Measurements from ENCODE around the gene RAPGEF1. TPM values are rescaled to one million over a fixed set of nuclear protein-coding genes. Genes with fewer than 3 reads are reported as not detected.

RAPGEF1 gene
- total RNA-seq, 1 experiment from 2014 or later = 25.2 TPM

DNA sequence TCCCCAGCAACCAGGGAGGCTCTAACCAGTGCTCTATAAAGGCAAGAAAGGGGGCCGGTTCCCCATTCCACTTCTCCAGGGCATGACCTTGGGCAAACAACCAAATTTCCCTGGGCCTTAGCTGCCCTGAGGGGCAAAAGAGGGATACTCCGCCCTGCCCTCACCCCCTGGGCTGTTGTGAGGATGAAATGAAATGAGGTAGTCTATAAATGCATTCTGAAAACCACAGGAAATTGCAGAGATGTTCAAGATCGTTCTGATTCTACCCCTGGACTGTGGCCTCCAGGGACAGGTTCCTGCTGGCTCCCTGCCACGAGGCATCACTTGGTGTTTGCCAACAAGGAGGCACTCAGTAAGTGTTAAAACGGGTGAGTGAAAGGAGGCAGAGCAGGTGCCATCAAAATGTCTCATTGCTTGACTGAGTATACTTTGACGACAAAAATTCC, 5.7 kb downstream of the RAPGEF1 start:
- Histone ChIP-seq H4K20me1 (ENCODE audit: low read length) (peaks cover 18% of the 10 kb centered on the region; the same call in 1 of the 2 replicates), H3K4me2 (ENCODE audit: low read length) (peak overlapping the region; percentile 78), H3K36me3 (ENCODE audit: low read depth, low read length) (no peaks in the 10 kb centered on the region), H3K9me3 (ENCODE audit: low read length) (no peaks in the 10 kb centered on the region), H3K4me3 (ENCODE audit: low read length) (peak overlapping the region; percentile 37; the same call in 1 of the 2 replicates), H3K79me2 (ENCODE audit: low read length) (peaks cover 73% of the 10 kb centered on the region), H3F3A (ENCODE audit: low read length, unreplicated experiment) (peaks cover 13% of the 10 kb centered on the region), H3K27ac (ENCODE audit: low read length) (peak overlapping the region; percentile 95), H3K9ac (ENCODE audit: low read length) (peak overlapping the region; percentile 52), H3K27me3 (ENCODE audit: low read length) (no peaks in the 10 kb centered on the region), H2AFZ (ENCODE audit: low read length) (no peak overlapping the region), H3K9me2 (replicated peaks; ENCODE audit: low read length) (no peaks in the 10 kb centered on the region), H3K4me1 (ENCODE audit: insufficient read depth, low read length) (peaks cover 64% of the 10 kb centered on the region)
- no peak for TF ChIP-seq EZH2 (IDR thresholded peaks at IDR 0.05; ENCODE audit: low read length, unreplicated experiment)
- TF ChIP-seq, protein P1, sequence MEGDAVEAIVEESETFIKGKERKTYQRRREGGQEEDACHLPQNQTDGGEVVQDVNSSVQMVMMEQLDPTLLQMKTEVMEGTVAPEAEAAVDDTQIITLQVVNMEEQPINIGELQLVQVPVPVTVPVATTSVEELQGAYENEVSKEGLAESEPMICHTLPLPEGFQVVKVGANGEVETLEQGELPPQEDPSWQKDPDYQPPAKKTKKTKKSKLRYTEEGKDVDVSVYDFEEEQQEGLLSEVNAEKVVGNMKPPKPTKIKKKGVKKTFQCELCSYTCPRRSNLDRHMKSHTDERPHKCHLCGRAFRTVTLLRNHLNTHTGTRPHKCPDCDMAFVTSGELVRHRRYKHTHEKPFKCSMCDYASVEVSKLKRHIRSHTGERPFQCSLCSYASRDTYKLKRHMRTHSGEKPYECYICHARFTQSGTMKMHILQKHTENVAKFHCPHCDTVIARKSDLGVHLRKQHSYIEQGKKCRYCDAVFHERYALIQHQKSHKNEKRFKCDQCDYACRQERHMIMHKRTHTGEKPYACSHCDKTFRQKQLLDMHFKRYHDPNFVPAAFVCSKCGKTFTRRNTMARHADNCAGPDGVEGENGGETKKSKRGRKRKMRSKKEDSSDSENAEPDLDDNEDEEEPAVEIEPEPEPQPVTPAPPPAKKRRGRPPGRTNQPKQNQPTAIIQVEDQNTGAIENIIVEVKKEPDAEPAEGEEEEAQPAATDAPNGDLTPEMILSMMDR (conservative IDR thresholded peaks at IDR 0.05; ENCODE audit: low read depth, low read length) = no peak
- no peak for TF ChIP-seq EZH2phosphoT487 (IDR thresholded peaks at IDR 0.05; ENCODE audit: borderline replicate concordance, low read length)
- ChIA-PET CTCF (interaction anchor here (0.9 kb wide), 1 partner anchor 56 kb away, joined by 4 read pairs; no protein-coding TSS in a partner anchor), POLR2A (ENCODE audit: unreplicated experiment) (interaction anchor here (0.6 kb wide), 1 partner anchor 59 kb away, joined by 11 read pairs; no protein-coding TSS in a partner anchor)
- peak; percentile 81 for DNase-seq
- ATAC-seq = peak; percentile 14
- no TSS peak for BruUV-seq (replicated peaks)
- intact Hi-C loops (cut with micrococcal nuclease) = loop anchor here (5.0 kb wide), 1 partner anchor 77 kb away; no protein-coding TSS in a partner anchor

DNA sequence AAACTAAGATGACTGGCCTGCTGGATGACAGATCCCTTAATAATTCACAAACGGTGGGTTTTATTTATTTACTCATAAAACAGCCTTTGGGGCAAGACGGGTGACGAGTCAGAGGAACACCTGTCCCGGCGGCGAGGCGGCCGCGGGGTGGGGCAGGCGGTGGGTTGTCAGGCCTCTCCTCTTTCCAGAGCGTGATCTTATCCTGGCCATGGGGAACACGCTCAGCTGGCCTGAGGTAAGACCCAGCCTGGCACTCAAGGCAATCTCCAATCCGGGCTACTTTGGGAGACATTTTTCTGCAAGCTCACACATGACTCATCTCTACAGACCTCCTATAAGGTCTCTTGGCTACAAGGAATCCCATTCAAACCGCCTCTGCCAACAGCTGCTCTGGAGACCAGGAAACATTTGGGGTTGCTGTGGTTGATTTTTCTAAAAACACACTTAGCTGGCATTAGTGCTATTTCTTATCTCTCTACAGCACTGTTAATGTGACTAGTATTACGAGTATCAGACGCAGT, 6.3 kb downstream of the RAPGEF1 start:
- peaks cover 18% of the 10 kb centered on the region; the same call in 1 of the 2 replicates for H4K20me1 ChIP-seq (ENCODE audit: low read length)
- DNase-seq (peak; percentile 94), ATAC-seq (peak; percentile 88)
- intact Hi-C loops (cut with micrococcal nuclease) = loop anchor here (1.0 to 5.0 kb wide), 2 partner anchors 55 to 76 kb away; no protein-coding TSS in a partner anchor
- POLR2A ChIA-PET (ENCODE audit: unreplicated experiment) = interaction anchor here (0.6 kb wide), 1 partner anchor 58 kb away, joined by 11 read pairs; no protein-coding TSS in a partner anchor
- H3K36me3 ChIP-seq (ENCODE audit: low read depth, low read length) = no peaks in the 10 kb centered on the region
- no peaks in the 10 kb centered on the region for H3K9me2 ChIP-seq (replicated peaks; ENCODE audit: low read length)
- BruUV-seq (replicated peaks) = no TSS peak
- H3K27me3 ChIP-seq (ENCODE audit: low read length) = no peaks in the 10 kb centered on the region
- peak overlapping the region; percentile 37; the same call in 1 of the 2 replicates for H3K4me3 ChIP-seq (ENCODE audit: low read length)
- no peaks in the 10 kb centered on the region for H3K9me3 ChIP-seq (ENCODE audit: low read length)
- no peak overlapping the region for H2AFZ ChIP-seq (ENCODE audit: low read length)
- peaks cover 59% of the 10 kb centered on the region for H3K4me1 ChIP-seq (ENCODE audit: insufficient read depth, low read length)
- peaks cover 72% of the 10 kb centered on the region for H3K79me2 ChIP-seq (ENCODE audit: low read length)
- peaks cover 13% of the 10 kb centered on the region for H3F3A ChIP-seq (ENCODE audit: low read length, unreplicated experiment)
- H3K27ac ChIP-seq (ENCODE audit: low read length) = peak overlapping the region; percentile 95
- CTCF ChIA-PET = interaction anchor here (0.9 kb wide), 1 partner anchor 55 kb away, joined by 4 read pairs; no protein-coding TSS in a partner anchor
- peak overlapping the region; percentile 52 for H3K9ac ChIP-seq (ENCODE audit: low read length)
- H3K4me2 ChIP-seq (ENCODE audit: low read length) = peak overlapping the region; percentile 78
- TF ChIP-seq EZH2 (IDR thresholded peaks at IDR 0.05; ENCODE audit: low read length, unreplicated experiment) (no peak), EZH2phosphoT487 (IDR thresholded peaks at IDR 0.05; ENCODE audit: borderline replicate concordance, low read length) (0 out of 2 replicates have a peak, but pooled peaks have one; percentile 45)
- TF ChIP-seq, protein P1 (conservative IDR thresholded peaks at IDR 0.05; ENCODE audit: low read depth, low read length) = no peak

Measured in PC-3 (cell line).